GM12878 (cell line): ENCODE results near the gene RREB1. TPM values are rescaled to one million over a fixed set of nuclear protein-coding genes. Genes with fewer than 3 reads are reported as not detected.

ENCODE experiments used
- ATAC-seq: fragments of 200-7000 bp; cut with Tn5 transposase; 3 replicates; pipeline ENCODE4 v1.9.1; 2020; ENCODE audit warnings: mild to moderate bottlenecking, moderate library complexity
- BruUV-seq: library from RNA; stranded (reverse); fragments of 400-500 nt; replicated peaks from 2 replicates; lab custom pipeline; 2021; lab: Mats Ljungman, UMichigan
- CTCF ChIA-PET: fragments of 300-600 bp; sonication (Branson Sonifier 250); formaldehyde crosslinking; extraction: SDS; loops from one replicate; lab custom pipeline; 2021; ENCODE audit warnings: inconsistent platforms; lab: Yijun Ruan, JAX
- POLR2A ChIA-PET: fragments of 350-600 bp; formaldehyde crosslinking; extraction: SDS; loops from one replicate; lab custom pipeline; 2021; ENCODE audit warnings: inconsistent platforms; lab: Charles Lee
- RAD21 ChIA-PET: fragments of 300-600 bp; sonication (Branson Sonifier 250); formaldehyde crosslinking; loops from one replicate; lab custom pipeline; 2023; ENCODE audit warnings: antibody characterized with exemption; ENCODE audit not compliant: unreplicated experiment; lab: Charles Lee
- SMC1A ChIA-PET: fragments of 300-600 bp; sonication (Branson Sonifier 250); formaldehyde crosslinking; loops from one replicate; lab custom pipeline; 2023; ENCODE audit not compliant: unreplicated experiment, uncharacterized antibody; lab: Charles Lee
- DNase-seq: peaks from one replicate; pipeline ENCODE4 v3.0.0-alpha.2; 2011; ENCODE audit warnings: low read depth, low spot score
- FAIRE-seq: peaks from 3 replicates; lab custom pipeline; 2011; peaks lifted over from hg19 to GRCh38; lab: Jason Lieb, UNC
- H2AFZ ChIP-seq: 2 replicates; pipeline ENCODE4 v1.6.0; 2011; ENCODE audit warnings: low read depth, low read length, control low read depth; ENCODE audit not compliant: control insufficient read depth
- H3K27ac ChIP-seq: 2 replicates; pipeline ENCODE4 v1.5.1; 2011; ENCODE audit warnings: control low read depth; ENCODE audit not compliant: control insufficient read depth, insufficient read depth
- H3K27me3 ChIP-seq, 2 experiments: replicated peaks in 1 of 2; 2 replicates each; pipeline versions ENCODE4 v1.6.0 to v1.6.1; 2011; ENCODE audit warnings: low read length in 1 of 2; ENCODE audit not compliant: control insufficient read depth in 2 of 2, insufficient read depth in 2 of 2
- H3K36me3 ChIP-seq, 2 experiments: 2 replicates each; pipeline ENCODE4 v1.5.1; 2011; ENCODE audit warnings: low read length in 1 of 2; ENCODE audit not compliant: control insufficient read depth in 2 of 2, insufficient read depth in 2 of 2
- H3K4me1 ChIP-seq: 2 replicates; pipeline ENCODE4 v1.6.1; 2011; ENCODE audit warnings: mild to moderate bottlenecking, low read length, moderate library complexity, mixed read lengths; ENCODE audit not compliant: control insufficient read depth, insufficient read depth
- H3K4me2 ChIP-seq: 2 replicates; pipeline ENCODE4 v1.6.0; 2011; ENCODE audit warnings: control low read depth; ENCODE audit not compliant: control insufficient read depth, insufficient read depth
- H3K4me3 ChIP-seq: fragments of 200-600 bp; sonication (generic); 2 replicates; pipeline ENCODE4 v1.5.1; 2016
- H3K79me2 ChIP-seq: 2 replicates; pipeline ENCODE4 v1.6.0; 2011; ENCODE audit warnings: low read length; ENCODE audit not compliant: control insufficient read depth, insufficient read depth
- H3K9ac ChIP-seq: 2 replicates; pipeline ENCODE4 v1.8.0; 2011; ENCODE audit warnings: low read length, control low read depth, mixed read lengths; ENCODE audit not compliant: control insufficient read depth, insufficient read depth
- H3K9me3 ChIP-seq: replicated peaks from 3 replicates; pipeline ENCODE4 v1.5.1; 2011; ENCODE audit warnings: mild to moderate bottlenecking, low read length; ENCODE audit not compliant: control insufficient read depth, insufficient read depth
- H4K20me1 ChIP-seq: 2 replicates; pipeline ENCODE4 v1.6.0; 2011; ENCODE audit not compliant: control insufficient read depth, insufficient read depth
- BRCA1 ChIP-seq: IDR thresholded peaks from 2 replicates; pipeline ENCODE4 v1.6.1; 2011; ENCODE audit warnings: low read depth, low read length, improper control_type of control experiment
- FOXK2 ChIP-seq: fragments of 450-650 bp; IDR thresholded peaks from 2 replicates; pipeline ENCODE4 v1.6.1; 2017; ENCODE audit warnings: mild to moderate bottlenecking, moderate library complexity
- HCFC1 ChIP-seq: fragments of 150-350 bp; IDR thresholded peaks from 2 replicates; pipeline ENCODE4 v1.6.1; 2014; ENCODE audit warnings: low read length
- IKZF2 ChIP-seq, 2 experiments: fragments of 450-650 bp; IDR thresholded peaks; 2 replicates each; pipeline ENCODE4 v1.6.1; 2017; ENCODE audit warnings: mild to moderate bottlenecking in 2 of 2, moderate library complexity in 2 of 2
- KLF5 ChIP-seq: fragments of 450-650 bp; IDR thresholded peaks from 2 replicates; pipeline ENCODE4 v1.6.1; 2014; ENCODE audit warnings: mild to moderate bottlenecking; ENCODE audit not compliant: partially characterized antibody
- MYB ChIP-seq: fragments of 150-350 bp; IDR thresholded peaks from 2 replicates; pipeline ENCODE4 v1.6.1; 2014; ENCODE audit warnings: mild to moderate bottlenecking, low read depth, low read length, borderline replicate concordance
- PAX5 ChIP-seq: IDR thresholded peaks from 2 replicates; pipeline ENCODE4 v1.6.1; 2011; ENCODE audit warnings: low read depth, low read length, borderline replicate concordance
- SMAD5 ChIP-seq: IDR thresholded peaks from 2 replicates; pipeline ENCODE4 v1.6.1; 2016; ENCODE audit warnings: antibody characterized with exemption, low read depth
- SRF ChIP-seq, 2 experiments: IDR thresholded peaks; 2 replicates each; pipeline ENCODE4 v1.6.1; 2011; ENCODE audit warnings: low read depth in 2 of 2, low read length in 2 of 2, mild to moderate bottlenecking in 1 of 2, moderate library complexity in 1 of 2
- SUPT20H ChIP-seq: IDR thresholded peaks from 2 replicates; pipeline ENCODE4 v1.6.1; 2011; ENCODE audit warnings: low read depth, mild to moderate bottlenecking, low read length, moderate library complexity, borderline replicate concordance; ENCODE audit not compliant: control insufficient read depth
- ZBTB40 ChIP-seq: fragments of 450-650 bp; IDR thresholded peaks from 2 replicates; pipeline ENCODE4 v1.6.1; 2016; ENCODE audit warnings: mild to moderate bottlenecking, moderate library complexity, borderline replicate concordance
- ZNF274 ChIP-seq: IDR thresholded peaks from one replicate; pipeline ENCODE4 v1.8.0; 2011; ENCODE audit not compliant: insufficient read length, insufficient read depth
- WGBS: methylation state at CpG from one replicate; pipeline ENCODE4 v1.1.6; 2016; ENCODE audit warnings: low lambda C conversion rate; ENCODE audit not compliant: insufficient replicate concordance, insufficient coverage; ENCODE audit errors: missing lambda C conversion rate; 5-methylcytosine and 5-hydroxymethylcytosine counted together
- in situ Hi-C: fragments of 300-500 bp; cut with MboI; formaldehyde crosslinking; loops from 9 replicates; pipeline ENCODE4 v1.14.3; 2018; ENCODE audit warnings: mixed read lengths
- intact Hi-C: fragments of 100-400 bp; cut with micrococcal nuclease; formaldehyde crosslinking; loops from one replicate; pipeline ENCODE4 v1.14.2; 2022; ENCODE audit not compliant: unreplicated experiment
- polyA plus RNA-seq, 11 experiments: library from polyadenylated mRNA; depleted of rRNA in 4 of 11; unstranded in 6 of 11; stranded (reverse) in 5 of 11; fragments of >200 nt; fragmentation: Nextera tagmentation in 4 of 11; fragmentation: Illumina TruSeq in 1 of 11; extraction: Ambion mirVana in 4 of 11; extraction: Trizol in 1 of 11; gene quantifications; 1 replicate in 1 of 11; 2 replicates in 10 of 11; pipeline versions ENCODE4 v1.2.1 to v1.2.3, GENCODE V29; 2011 to 2016; ENCODE audit warnings: inconsistent platforms in 2 of 11, missing spikeins in 2 of 11, low read depth in 1 of 11
- total RNA-seq, 4 experiments: library from RNA; depleted of rRNA in 3 of 4; stranded (reverse); fragments of >200 nt in 3 of 4; fragmentation: Illumina TruSeq in 1 of 4; extraction: Trizol in 1 of 4; gene quantifications; 2 replicates each; pipeline versions ENCODE4 v1.2.1 to v1.2.3, GENCODE V29; 2013 to 2021
- TF ChIP-seq, protein P1 (sequence below): fragments of 450-650 bp; IDR thresholded peaks from 2 replicates; pipeline ENCODE4 v1.6.1; 2017; ENCODE audit warnings: mild to moderate bottlenecking, moderate library complexity

Gene RREB1
- total and polyA plus RNA-seq, 10 of the 15 experiments (the other 5 are each of a cell fraction or from before 2014, with no cell fraction given), result 1.9 to 30.3 (median 8.6) TPM

GRCh38 chr6:7077856-7078255, 29.9 kb upstream of the RREB1 start:
- no peak for ATAC-seq
- CTCF ChIA-PET, result interaction anchor here (0.9 to 1.2 kb wide), 2 partner anchors 9 to 28 kb away, joined by 3 to 4 read pairs; no protein-coding TSS in a partner anchor
- no peak for TF ChIP-seq MYB
- no peak for TF ChIP-seq SMAD5
- TF ChIP-seq SUPT20H, result no peak
- no peak for TF ChIP-seq FOXK2
- no peak for TF ChIP-seq KLF5
- no peak for TF ChIP-seq SRF (IDR thresholded peaks at IDR 0.05; ENCODE audit: low read depth in 2 of 2, low read length in 2 of 2)
- TF ChIP-seq IKZF2 (IDR thresholded peaks at IDR 0.05), result no peak
- TF ChIP-seq, protein P1, sequence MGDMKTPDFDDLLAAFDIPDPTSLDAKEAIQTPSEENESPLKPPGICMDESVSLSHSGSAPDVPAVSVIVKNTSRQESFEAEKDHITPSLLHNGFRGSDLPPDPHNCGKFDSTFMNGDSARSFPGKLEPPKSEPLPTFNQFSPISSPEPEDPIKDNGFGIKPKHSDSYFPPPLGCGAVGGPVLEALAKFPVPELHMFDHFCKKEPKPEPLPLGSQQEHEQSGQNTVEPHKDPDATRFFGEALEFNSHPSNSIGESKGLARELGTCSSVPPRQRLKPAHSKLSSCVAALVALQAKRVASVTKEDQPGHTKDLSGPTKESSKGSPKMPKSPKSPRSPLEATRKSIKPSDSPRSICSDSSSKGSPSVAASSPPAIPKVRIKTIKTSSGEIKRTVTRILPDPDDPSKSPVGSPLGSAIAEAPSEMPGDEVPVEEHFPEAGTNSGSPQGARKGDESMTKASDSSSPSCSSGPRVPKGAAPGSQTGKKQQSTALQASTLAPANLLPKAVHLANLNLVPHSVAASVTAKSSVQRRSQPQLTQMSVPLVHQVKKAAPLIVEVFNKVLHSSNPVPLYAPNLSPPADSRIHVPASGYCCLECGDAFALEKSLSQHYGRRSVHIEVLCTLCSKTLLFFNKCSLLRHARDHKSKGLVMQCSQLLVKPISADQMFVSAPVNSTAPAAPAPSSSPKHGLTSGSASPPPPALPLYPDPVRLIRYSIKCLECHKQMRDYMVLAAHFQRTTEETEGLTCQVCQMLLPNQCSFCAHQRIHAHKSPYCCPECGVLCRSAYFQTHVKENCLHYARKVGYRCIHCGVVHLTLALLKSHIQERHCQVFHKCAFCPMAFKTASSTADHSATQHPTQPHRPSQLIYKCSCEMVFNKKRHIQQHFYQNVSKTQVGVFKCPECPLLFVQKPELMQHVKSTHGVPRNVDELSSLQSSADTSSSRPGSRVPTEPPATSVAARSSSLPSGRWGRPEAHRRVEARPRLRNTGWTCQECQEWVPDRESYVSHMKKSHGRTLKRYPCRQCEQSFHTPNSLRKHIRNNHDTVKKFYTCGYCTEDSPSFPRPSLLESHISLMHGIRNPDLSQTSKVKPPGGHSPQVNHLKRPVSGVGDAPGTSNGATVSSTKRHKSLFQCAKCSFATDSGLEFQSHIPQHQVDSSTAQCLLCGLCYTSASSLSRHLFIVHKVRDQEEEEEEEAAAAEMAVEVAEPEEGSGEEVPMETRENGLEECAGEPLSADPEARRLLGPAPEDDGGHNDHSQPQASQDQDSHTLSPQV, result no peak
- no peak for TF ChIP-seq HCFC1
- TF ChIP-seq ZBTB40, result no peak
- no peak for TF ChIP-seq BRCA1
- no peak for TF ChIP-seq PAX5
- TF ChIP-seq ZNF274, result no peak
- SMC1A ChIA-PET, result interaction anchor here (0.6 to 1.3 kb wide), 4 partner anchors 21 to 376 kb away, joined by 3 to 4 read pairs (median 3); no protein-coding TSS in a partner anchor
- DNase-seq, result no peak
- Histone ChIP-seq H3K27me3 (no peaks in the 10 kb centered on the region), H3K4me3 (no peak overlapping the region), H4K20me1 (no peaks in the 10 kb centered on the region), H3K4me2 (no peak overlapping the region), H3K4me1 (peaks cover 7% of the 10 kb centered on the region), H3K9ac (no peak overlapping the region), H2AFZ (no peak overlapping the region), H3K79me2 (no peaks in the 10 kb centered on the region), H3K9me3 (no peaks in the 10 kb centered on the region), H3K36me3 (no peaks in the 10 kb centered on the region), H3K27ac (no peak overlapping the region)
- WGBS, result 71% methylated on average over 2 of the region's 2 CpGs
- no TSS peak for BruUV-seq
- intact Hi-C loops (no loop called here), in situ Hi-C loops (no loop called here)
- RAD21 ChIA-PET, result interaction anchor here (0.8 to 1.0 kb wide), 2 partner anchors 9 to 164 kb away, joined by 3 to 4 read pairs; no protein-coding TSS in a partner anchor
- no peak for FAIRE-seq
- POLR2A ChIA-PET, result no interaction called here
